ENCODE results near the gene RFX4.

DNA sequence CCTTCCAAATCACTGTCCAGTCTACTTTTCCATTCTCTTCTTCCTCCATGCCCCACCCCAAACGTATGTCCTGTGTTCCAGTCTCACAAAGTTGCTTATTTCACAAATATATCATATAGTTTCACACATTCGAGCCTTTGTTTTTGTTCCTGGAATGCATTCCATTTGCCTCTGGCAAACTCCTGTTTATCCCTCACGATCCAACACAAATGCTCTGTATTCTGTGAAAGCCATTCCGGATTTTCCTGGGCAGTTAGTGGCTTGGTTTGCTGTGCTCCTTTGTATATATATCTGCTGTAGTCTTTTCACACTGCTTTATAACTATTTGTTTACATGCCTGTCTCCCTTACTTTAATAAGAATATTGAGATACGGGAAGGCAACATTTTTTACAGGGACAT is 200.7 kb downstream of the RFX4 start:
- TF ChIP-seq POLR2A (IDR thresholded peaks at IDR 0.05; ENCODE audit: low read length) = no peak
- TF ChIP-seq GATA1 (IDR thresholded peaks at IDR 0.05; ENCODE audit: low read depth, low read length) = no peak

All from erythroblast (primary cell).